DOHH2 (cell line): ENCODE measurements around the gene MRPL34.

ENCODE experiments used
- H3F3A ChIP-seq: fragments of 200-600 bp; sonication (generic), shearing (Covaris generic); 2 replicates; pipeline ENCODE4 v1.6.0; 2016; ENCODE audit warnings: antibody characterized with exemption, mild to moderate bottlenecking; ENCODE audit not compliant: control insufficient read depth, insufficient read depth
- H3K27ac ChIP-seq: fragments of 200-600 bp; sonication (generic); 2 replicates; pipeline ENCODE4 v1.5.1; 2014; ENCODE audit warnings: low read depth, mild to moderate bottlenecking, low read length, moderate library complexity
- H3K27me3 ChIP-seq: fragments of 200-600 bp; sonication (generic); 2 replicates; pipeline ENCODE4 v1.6.1; 2014; ENCODE audit warnings: mild to moderate bottlenecking, low read length, mixed read lengths; ENCODE audit not compliant: control insufficient read depth
- H3K36me3 ChIP-seq: fragments of 200-600 bp; sonication (generic); 2 replicates; pipeline ENCODE4 v1.6.1; 2014; ENCODE audit warnings: mild to moderate bottlenecking, low read length, moderate library complexity, mixed read lengths; ENCODE audit not compliant: control insufficient read depth
- H3K4me1 ChIP-seq: fragments of 200-600 bp; sonication (generic); 2 replicates; pipeline ENCODE4 v1.6.1; 2014; ENCODE audit warnings: mild to moderate bottlenecking, low read length, mixed read lengths; ENCODE audit not compliant: control insufficient read depth
- H3K4me2 ChIP-seq: fragments of 200-600 bp; sonication (generic); 2 replicates; pipeline ENCODE4 v1.6.0; 2014; ENCODE audit warnings: mild to moderate bottlenecking, low read length, moderate library complexity
- H3K4me3 ChIP-seq: fragments of 200-600 bp; sonication (generic); 2 replicates; pipeline ENCODE4 v1.5.1; 2014; ENCODE audit warnings: mild to moderate bottlenecking, low read length, mixed read lengths
- H3K79me2 ChIP-seq: fragments of 200-600 bp; sonication (generic); 2 replicates; pipeline ENCODE4 v1.6.1; 2014; ENCODE audit warnings: mild to moderate bottlenecking, low read length, mixed read lengths; ENCODE audit not compliant: control insufficient read depth
- H3K9me2 ChIP-seq: fragments of 200-600 bp; sonication (generic); replicated peaks from 2 replicates; pipeline ENCODE4 v1.6.1; 2014; ENCODE audit warnings: mild to moderate bottlenecking, low read length, mixed read lengths; ENCODE audit not compliant: control insufficient read depth
- H3K9me3 ChIP-seq: fragments of 200-600 bp; sonication (generic); 2 replicates; pipeline ENCODE4 v1.6.1; 2014; ENCODE audit warnings: antibody characterized with exemption, low read length, mixed read lengths; ENCODE audit not compliant: control insufficient read depth, insufficient read depth
- H4K20me1 ChIP-seq: fragments of 200-600 bp; sonication (generic); 2 replicates; pipeline ENCODE4 v1.6.0; 2014; ENCODE audit warnings: low read depth, mild to moderate bottlenecking, antibody characterized with exemption, low read length, moderate library complexity; ENCODE audit not compliant: control insufficient read depth, insufficient read depth
- EZH2phosphoT487 ChIP-seq: fragments of 200-600 bp; sonication (generic); IDR thresholded peaks from 2 replicates; pipeline ENCODE4 v1.6.1; 2017; ENCODE audit warnings: borderline replicate concordance, mild to moderate bottlenecking, antibody characterized with exemption, low read length, moderate library complexity, mixed read lengths
- TF ChIP-seq, protein P1 (sequence below): fragments of 200-600 bp; sonication (generic); IDR thresholded peaks from one replicate; pipeline ENCODE4 v1.5.1; 2014; ENCODE audit warnings: antibody characterized with exemption, mild to moderate bottlenecking, low read depth, low read length; ENCODE audit not compliant: poor library complexity, severe bottlenecking

The MRPL34 gene

DNA sequence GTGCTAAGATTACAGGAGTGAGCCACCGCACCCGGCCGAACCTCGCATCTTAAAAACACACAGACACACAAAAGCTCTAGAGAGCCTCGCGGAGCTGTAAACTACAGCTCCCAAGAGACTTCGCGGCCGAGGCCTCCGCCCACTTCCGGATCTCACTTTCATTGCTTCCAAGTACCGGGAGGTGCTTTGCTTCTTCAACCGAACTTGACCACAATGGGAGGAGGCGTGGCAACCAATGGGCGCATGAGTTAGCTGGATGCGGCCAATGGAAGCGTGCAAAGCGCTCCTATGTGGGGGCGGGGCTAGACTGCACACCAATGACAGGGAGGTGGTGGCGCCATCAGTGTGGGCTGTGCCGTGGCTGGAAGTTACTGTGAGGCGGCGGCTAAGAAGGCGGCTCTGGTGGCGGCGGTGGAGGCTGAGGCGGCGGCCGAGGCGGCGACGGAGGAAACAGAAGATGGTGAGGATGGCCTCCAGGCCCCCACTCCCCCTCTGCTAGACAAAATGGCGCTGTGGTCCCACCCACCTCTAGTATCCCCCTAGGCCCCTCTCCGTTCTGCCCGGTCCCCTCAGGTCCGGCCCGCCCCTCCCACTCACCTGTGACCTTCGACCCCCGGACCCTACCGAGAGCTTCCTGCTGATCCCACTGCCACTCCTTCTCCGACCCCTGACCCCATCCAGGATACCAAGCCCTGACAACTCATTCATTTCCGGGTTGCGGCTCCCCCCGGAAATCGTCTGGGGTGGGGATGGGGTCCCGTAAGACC lies 3.7 kb downstream of the MRPL34 start, which contains the start of gene DDA1:
Gene DDA1 (plus strand): TSS at position 366 of the 767 bp plus-strand sequence. CDS start 92 bp downstream, at position 458.
- peak within 1 kb of the TSS; percentile 82 for H3K4me2 ChIP-seq
- no peaks in the 10 kb centered on the region for H3K9me2 ChIP-seq
- H3K9me3 ChIP-seq = no peaks in the 10 kb centered on the region
- peak within 1 kb of the TSS; percentile 54 for H3K27ac ChIP-seq
- peaks cover 41% of the 10 kb centered on the region for H3K36me3 ChIP-seq
- H3K4me1 ChIP-seq = peaks cover 31% of the 10 kb centered on the region
- TF ChIP-seq EZH2phosphoT487 = no peak
- TF ChIP-seq, protein P1, sequence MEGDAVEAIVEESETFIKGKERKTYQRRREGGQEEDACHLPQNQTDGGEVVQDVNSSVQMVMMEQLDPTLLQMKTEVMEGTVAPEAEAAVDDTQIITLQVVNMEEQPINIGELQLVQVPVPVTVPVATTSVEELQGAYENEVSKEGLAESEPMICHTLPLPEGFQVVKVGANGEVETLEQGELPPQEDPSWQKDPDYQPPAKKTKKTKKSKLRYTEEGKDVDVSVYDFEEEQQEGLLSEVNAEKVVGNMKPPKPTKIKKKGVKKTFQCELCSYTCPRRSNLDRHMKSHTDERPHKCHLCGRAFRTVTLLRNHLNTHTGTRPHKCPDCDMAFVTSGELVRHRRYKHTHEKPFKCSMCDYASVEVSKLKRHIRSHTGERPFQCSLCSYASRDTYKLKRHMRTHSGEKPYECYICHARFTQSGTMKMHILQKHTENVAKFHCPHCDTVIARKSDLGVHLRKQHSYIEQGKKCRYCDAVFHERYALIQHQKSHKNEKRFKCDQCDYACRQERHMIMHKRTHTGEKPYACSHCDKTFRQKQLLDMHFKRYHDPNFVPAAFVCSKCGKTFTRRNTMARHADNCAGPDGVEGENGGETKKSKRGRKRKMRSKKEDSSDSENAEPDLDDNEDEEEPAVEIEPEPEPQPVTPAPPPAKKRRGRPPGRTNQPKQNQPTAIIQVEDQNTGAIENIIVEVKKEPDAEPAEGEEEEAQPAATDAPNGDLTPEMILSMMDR = no peak
- peaks cover 9% of the 10 kb centered on the region; the same call in 1 of the 2 replicates for H4K20me1 ChIP-seq
- H3F3A ChIP-seq = peaks cover 1% of the 10 kb centered on the region
- no peaks in the 10 kb centered on the region for H3K27me3 ChIP-seq
- H3K79me2 ChIP-seq = peaks cover 64% of the 10 kb centered on the region
- H3K4me3 ChIP-seq = peak within 1 kb of the TSS; percentile 99

DNA sequence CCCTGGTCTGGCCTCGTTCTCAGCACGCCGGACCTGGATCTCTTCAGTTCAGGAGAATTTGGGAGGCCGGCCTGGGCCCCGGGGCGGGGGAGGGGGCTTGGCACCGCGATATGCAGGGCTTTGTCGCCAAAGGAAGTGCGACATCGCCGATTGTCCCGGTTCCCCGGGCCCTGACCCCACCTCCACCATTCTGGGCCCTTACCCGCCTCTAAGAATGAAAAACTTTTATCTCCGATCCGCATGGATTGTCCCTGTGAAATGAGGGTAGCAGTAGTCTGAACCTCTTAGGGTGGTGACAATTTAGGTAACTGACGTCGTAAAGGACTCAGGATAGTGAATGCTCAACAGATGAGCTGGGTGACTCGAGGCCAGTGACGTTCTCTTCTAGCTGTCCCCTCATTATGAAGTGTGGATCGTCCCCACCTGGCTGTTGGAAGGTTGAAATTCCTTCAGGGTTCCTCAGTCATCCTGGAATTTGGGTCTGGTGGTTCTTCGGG lies 4.3 kb downstream of the MRPL34 start:
- peaks cover 64% of the 10 kb centered on the region for H3K79me2 ChIP-seq
- no peaks in the 10 kb centered on the region for H3K9me3 ChIP-seq
- peak overlapping the region; percentile 99 for H3K4me3 ChIP-seq
- TF ChIP-seq EZH2phosphoT487 = no peak
- TF ChIP-seq, protein P1 = no peak
- peak overlapping the region; percentile 82 for H3K4me2 ChIP-seq
- peaks cover 46% of the 10 kb centered on the region for H3K36me3 ChIP-seq
- H3K27ac ChIP-seq = peak overlapping the region; percentile 54
- peaks cover 9% of the 10 kb centered on the region; the same call in 1 of the 2 replicates for H4K20me1 ChIP-seq
- no peaks in the 10 kb centered on the region for H3K9me2 ChIP-seq
- H3F3A ChIP-seq = no peaks in the 10 kb centered on the region
- H3K27me3 ChIP-seq = no peaks in the 10 kb centered on the region
- peaks cover 25% of the 10 kb centered on the region for H3K4me1 ChIP-seq

DNA sequence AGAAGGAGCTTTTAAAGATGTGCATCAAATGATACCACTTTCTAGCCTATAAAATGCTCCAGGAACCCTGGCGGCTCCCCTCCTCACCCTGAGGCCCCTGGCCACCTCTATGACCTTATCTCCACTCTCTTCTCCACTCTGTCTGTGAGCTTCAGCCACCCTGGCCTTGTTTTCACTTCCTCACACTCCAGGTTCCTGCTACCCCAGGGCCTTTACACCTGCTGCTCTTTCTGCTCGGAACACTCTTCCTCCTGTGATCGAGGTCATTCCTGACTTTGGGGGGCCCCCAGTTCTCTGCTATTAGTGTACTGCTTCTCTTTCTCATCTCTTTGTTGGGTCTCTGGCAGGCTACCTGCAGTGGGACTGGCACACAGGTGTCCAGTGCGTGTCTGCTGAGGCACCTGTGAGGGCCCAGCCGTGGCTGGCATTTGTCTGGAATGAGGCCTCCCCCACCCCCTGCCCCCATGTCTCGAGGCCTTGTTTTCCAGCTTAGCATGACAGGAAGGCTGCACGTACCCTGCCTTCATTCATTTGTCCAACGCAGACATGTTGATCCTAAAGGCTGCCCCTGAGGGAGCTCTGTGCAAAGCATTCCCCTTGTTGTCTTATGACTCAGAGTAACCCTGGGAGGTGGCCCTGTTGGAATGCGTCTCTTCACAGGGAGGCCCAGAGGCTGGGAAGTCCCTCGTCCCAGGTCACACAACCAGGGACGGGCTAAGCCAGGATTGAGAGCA lies 6.0 kb downstream of the MRPL34 start:
- Histone ChIP-seq H3K4me1 (peaks cover 21% of the 10 kb centered on the region), H3K4me3 (no peak overlapping the region), H3F3A (no peaks in the 10 kb centered on the region), H4K20me1 (peaks cover 9% of the 10 kb centered on the region; the same call in 1 of the 2 replicates), H3K27me3 (no peaks in the 10 kb centered on the region), H3K9me2 (no peaks in the 10 kb centered on the region), H3K27ac (no peak overlapping the region), H3K4me2 (no peak overlapping the region), H3K36me3 (peaks cover 46% of the 10 kb centered on the region), H3K9me3 (no peaks in the 10 kb centered on the region), H3K79me2 (peaks cover 56% of the 10 kb centered on the region)
- TF ChIP-seq, protein P1 = no peak
- TF ChIP-seq EZH2phosphoT487 = no peak
